PC-9 (cell line): Measurements from ENCODE around the gene FAM171A1.

Source experiments
- CTCF ChIP-seq: fragments of 200-600 bp; sonication (generic); conservative IDR thresholded peaks from 2 replicates; pipeline ENCODE4 v1.6.1; 2017; ENCODE audit warnings: mixed run types, antibody characterized with exemption, mild to moderate bottlenecking, moderate library complexity
- EZH2 ChIP-seq: fragments of 200-600 bp; sonication (generic); IDR thresholded peaks from 2 replicates; pipeline ENCODE4 v1.8.0; 2017; ENCODE audit warnings: antibody characterized with exemption, low read depth

GRCh38 chr10:15352836-15353235 is 18.3 kb downstream of the FAM171A1 start:
- TF ChIP-seq CTCF: no peak
- no peak for TF ChIP-seq EZH2
